ENCODE measurements around the gene IFI30. TPM values are rescaled to one million over a fixed set of nuclear protein-coding genes. Genes with fewer than 3 reads are reported as not detected.

IFI30 gene
- total and polyA plus RNA-seq, 9 donors = 0.17 to 5.0 (median 0.76) TPM; not detected in 2

- peaks cover 20% of the 10 kb centered on the region for H3K4me1 ChIP-seq (ENCODE audit: control insufficient read depth, insufficient read depth, low read length)
- 100% methylated on average over 1 of the region's 6 CpGs for WGBS (ENCODE audit: insufficient coverage)
- no peak overlapping the region for H3K27ac ChIP-seq (ENCODE audit: low read length)
- H3K9me3 ChIP-seq (replicated peaks; ENCODE audit: control insufficient read depth, low read depth, low read length) = no peaks in the 10 kb centered on the region
- peaks cover 29% of the 10 kb centered on the region for H3K36me3 ChIP-seq (ENCODE audit: control insufficient read depth, insufficient read depth, low read length)
- H3K4me3 ChIP-seq (ENCODE audit: low read length) = no peak overlapping the region
- no peak for DNase-seq
- H3K27me3 ChIP-seq (ENCODE audit: control insufficient read depth, insufficient read depth, low read length) = peaks cover 3% of the 10 kb centered on the region
Measured at GRCh38 chr19:18198374-18198773, 24.8 kb downstream of the IFI30 start.

- 73% methylated on average over 21 of the region's 24 CpGs for WGBS (ENCODE audit: insufficient coverage)
- H3K27ac ChIP-seq (ENCODE audit: low read length) = no peak overlapping the region
- H3K4me3 ChIP-seq (ENCODE audit: low read length) = no peak overlapping the region
- peaks cover 3% of the 10 kb centered on the region for H3K27me3 ChIP-seq (ENCODE audit: control insufficient read depth, insufficient read depth, low read length)
- H3K4me1 ChIP-seq (ENCODE audit: control insufficient read depth, insufficient read depth, low read length) = peaks cover 26% of the 10 kb centered on the region
- peaks cover 22% of the 10 kb centered on the region for H3K36me3 ChIP-seq (ENCODE audit: control insufficient read depth, insufficient read depth, low read length)
- no peaks in the 10 kb centered on the region for H3K9me3 ChIP-seq (replicated peaks; ENCODE audit: control insufficient read depth, low read depth, low read length)
- DNase-seq = no peak
Measured at GRCh38 chr19:18202397-18202777, 28.8 kb downstream of the IFI30 start.

- H3K9me3 ChIP-seq (replicated peaks; ENCODE audit: control insufficient read depth, low read depth, low read length) = no peaks in the 10 kb centered on the region
- peaks cover 3% of the 10 kb centered on the region for H3K27me3 ChIP-seq (ENCODE audit: control insufficient read depth, insufficient read depth, low read length)
- H3K36me3 ChIP-seq (ENCODE audit: control insufficient read depth, insufficient read depth, low read length) = peaks cover 17% of the 10 kb centered on the region
- peak; percentile 59 for DNase-seq
- no peak overlapping the region for H3K27ac ChIP-seq (ENCODE audit: low read length)
- peaks cover 26% of the 10 kb centered on the region for H3K4me1 ChIP-seq (ENCODE audit: control insufficient read depth, insufficient read depth, low read length)
- 2% methylated on average over 30 of the region's 32 CpGs for WGBS (ENCODE audit: insufficient coverage)
- H3K4me3 ChIP-seq (ENCODE audit: low read length) = peak overlapping the region; percentile 77
Measured at GRCh38 chr19:18202778-18203407, 29.3 kb downstream of the IFI30 start.

GRCh38 chr19:18203408-18203862, 29.8 kb downstream of the IFI30 start:
- no peaks in the 10 kb centered on the region for H3K9me3 ChIP-seq (replicated peaks; ENCODE audit: control insufficient read depth, low read depth, low read length)
- peak overlapping the region; percentile 37 for H3K27ac ChIP-seq (ENCODE audit: low read length)
- peak overlapping the region; percentile 77 for H3K4me3 ChIP-seq (ENCODE audit: low read length)
- WGBS (ENCODE audit: insufficient coverage) = under 1% methylated on average over 13 of the region's 38 CpGs
- H3K27me3 ChIP-seq (ENCODE audit: control insufficient read depth, insufficient read depth, low read length) = peaks cover 3% of the 10 kb centered on the region
- peak; percentile 58 for DNase-seq
- peaks cover 12% of the 10 kb centered on the region for H3K36me3 ChIP-seq (ENCODE audit: control insufficient read depth, insufficient read depth, low read length)
- peaks cover 26% of the 10 kb centered on the region for H3K4me1 ChIP-seq (ENCODE audit: control insufficient read depth, insufficient read depth, low read length)

GRCh38 chr19:18203863-18204393, 30.3 kb downstream of the IFI30 start, which contains the start of gene RAB3A:
TSS of gene RAB3A (minus strand) at chr19:18204042. CDS start at chr19:18202740, 1,302 bp downstream.
- peaks cover 7% of the 10 kb centered on the region for H3K36me3 ChIP-seq (ENCODE audit: control insufficient read depth, insufficient read depth, low read length)

GRCh38 chr19:18204394-18205199, 31.0 kb downstream of the IFI30 start:
- DNase-seq = peak; percentile 93
- H3K4me1 ChIP-seq (ENCODE audit: control insufficient read depth, insufficient read depth, low read length) = peaks cover 26% of the 10 kb centered on the region
- peaks cover 4% of the 10 kb centered on the region for H3K36me3 ChIP-seq (ENCODE audit: control insufficient read depth, insufficient read depth, low read length)
- H3K9me3 ChIP-seq (replicated peaks; ENCODE audit: control insufficient read depth, low read depth, low read length) = no peaks in the 10 kb centered on the region
- peak overlapping the region; percentile 71 for H3K4me3 ChIP-seq (ENCODE audit: low read length)
- peak overlapping the region; percentile 100 for H3K27ac ChIP-seq (ENCODE audit: low read length)
- 0% methylated on average over 6 of the region's 22 CpGs for WGBS (ENCODE audit: insufficient coverage)
- H3K27me3 ChIP-seq (ENCODE audit: control insufficient read depth, insufficient read depth, low read length) = peaks cover 8% of the 10 kb centered on the region

More at GRCh38 chr19:18203863-18204393, 30.3 kb downstream of the IFI30 start, which contains the start of gene RAB3A:
- under 1% methylated on average over 50 of the region's 50 CpGs for WGBS (ENCODE audit: insufficient coverage)
- Histone ChIP-seq H3K27ac (ENCODE audit: low read length) (peak within 1 kb of the TSS; percentile 100), H3K9me3 (replicated peaks; ENCODE audit: control insufficient read depth, low read depth, low read length) (no peaks in the 10 kb centered on the region), H3K4me1 (ENCODE audit: control insufficient read depth, insufficient read depth, low read length) (peaks cover 26% of the 10 kb centered on the region), H3K27me3 (ENCODE audit: control insufficient read depth, insufficient read depth, low read length) (peaks cover 8% of the 10 kb centered on the region), H3K4me3 (ENCODE audit: low read length) (peak within 1 kb of the TSS; percentile 77)
- DNase-seq = peak; percentile 100

- peak overlapping the region; percentile 71 for H3K4me3 ChIP-seq (ENCODE audit: low read length)
- H3K27me3 ChIP-seq (ENCODE audit: control insufficient read depth, insufficient read depth, low read length) = peaks cover 10% of the 10 kb centered on the region
- DNase-seq = peak; percentile 93
- H3K36me3 ChIP-seq (ENCODE audit: control insufficient read depth, insufficient read depth, low read length) = peaks cover 3% of the 10 kb centered on the region
- no peaks in the 10 kb centered on the region for H3K9me3 ChIP-seq (replicated peaks; ENCODE audit: control insufficient read depth, low read depth, low read length)
- H3K27ac ChIP-seq (ENCODE audit: low read length) = peak overlapping the region; percentile 100
- 0% methylated on average over 7 of the region's 36 CpGs for WGBS (ENCODE audit: insufficient coverage)
- peaks cover 26% of the 10 kb centered on the region for H3K4me1 ChIP-seq (ENCODE audit: control insufficient read depth, insufficient read depth, low read length)
Measured at GRCh38 chr19:18205200-18205892, 31.7 kb downstream of the IFI30 start.

GRCh38 chr19:18206018-18206417, 32.4 kb downstream of the IFI30 start:
- WGBS (ENCODE audit: insufficient coverage) = 60% methylated on average over 2 of the region's 12 CpGs
- DNase-seq = no peak
- Histone ChIP-seq H3K4me1 (ENCODE audit: control insufficient read depth, insufficient read depth, low read length) (peaks cover 26% of the 10 kb centered on the region), H3K27me3 (ENCODE audit: control insufficient read depth, insufficient read depth, low read length) (peaks cover 11% of the 10 kb centered on the region), H3K4me3 (ENCODE audit: low read length) (no peak overlapping the region), H3K36me3 (ENCODE audit: control insufficient read depth, insufficient read depth, low read length) (no peaks in the 10 kb centered on the region), H3K9me3 (replicated peaks; ENCODE audit: control insufficient read depth, low read depth, low read length) (no peaks in the 10 kb centered on the region), H3K27ac (ENCODE audit: low read length) (peak overlapping the region; percentile 100)

GRCh38 chr19:18208098-18208951, 34.7 kb downstream of the IFI30 start:
- no peaks in the 10 kb centered on the region for H3K9me3 ChIP-seq (replicated peaks; ENCODE audit: control insufficient read depth, low read depth, low read length)
- peaks cover 8% of the 10 kb centered on the region for H3K27me3 ChIP-seq (ENCODE audit: control insufficient read depth, insufficient read depth, low read length)
- H3K27ac ChIP-seq (ENCODE audit: low read length) = no peak overlapping the region
- no peak overlapping the region for H3K4me3 ChIP-seq (ENCODE audit: low read length)
- WGBS (ENCODE audit: insufficient coverage) = 17% methylated on average over 15 of the region's 32 CpGs
- peaks cover 20% of the 10 kb centered on the region for H3K4me1 ChIP-seq (ENCODE audit: control insufficient read depth, insufficient read depth, low read length)
- no peaks in the 10 kb centered on the region for H3K36me3 ChIP-seq (ENCODE audit: control insufficient read depth, insufficient read depth, low read length)
- DNase-seq = peak; percentile 58

Measured in muscle of leg (tissue), 11 donors.